ENCODE measurements around the gene SEMA3B.

GRCh38 chr3:50237754-50238548 lies 31.0 kb upstream of the SEMA3B start:
- TF ChIP-seq CTCF (IDR thresholded peaks at IDR 0.05) (no peak), POLR2A (IDR thresholded peaks at IDR 0.05) (peak; percentile 52), POLR2AphosphoS5 (IDR thresholded peaks at IDR 0.05) (peak; percentile 67 to 78 (median 78)), EP300 (IDR thresholded peaks at IDR 0.05; ENCODE audit: low read depth) (no peak)
